ENCODE data around the gene EPS15.
A peak's percentile ranks its signal among the peaks of the same experiment; 100 is the strongest.

EPS15 gene

DNA sequence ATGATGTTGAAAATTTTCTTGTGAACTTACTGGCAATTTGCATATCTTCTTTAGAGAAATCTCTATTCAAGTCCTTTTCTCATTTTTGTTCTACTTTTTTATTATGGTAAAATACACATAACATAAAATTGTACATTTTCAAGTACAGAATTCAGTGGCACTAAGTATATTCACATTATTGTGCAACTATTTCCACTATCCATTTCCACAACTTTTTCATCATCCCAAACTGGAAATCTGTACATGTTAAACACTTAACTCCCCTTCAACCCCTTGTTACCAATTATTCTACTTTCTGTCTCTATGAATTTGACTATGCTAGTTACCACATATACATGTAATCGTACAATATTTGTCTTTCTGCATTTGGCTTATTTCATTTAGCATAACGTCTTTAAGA, 19.4 kb downstream of the EPS15 start:
- Histone ChIP-seq H3K4me2 (ENCODE audit: low read depth, low read length, poor library complexity, severe bottlenecking) (peak overlapping the region; percentile 15), H3K4me3 (ENCODE audit: insufficient read depth, low read length, poor library complexity, severe bottlenecking) (no peak overlapping the region)
- TF ChIP-seq, protein P1, sequence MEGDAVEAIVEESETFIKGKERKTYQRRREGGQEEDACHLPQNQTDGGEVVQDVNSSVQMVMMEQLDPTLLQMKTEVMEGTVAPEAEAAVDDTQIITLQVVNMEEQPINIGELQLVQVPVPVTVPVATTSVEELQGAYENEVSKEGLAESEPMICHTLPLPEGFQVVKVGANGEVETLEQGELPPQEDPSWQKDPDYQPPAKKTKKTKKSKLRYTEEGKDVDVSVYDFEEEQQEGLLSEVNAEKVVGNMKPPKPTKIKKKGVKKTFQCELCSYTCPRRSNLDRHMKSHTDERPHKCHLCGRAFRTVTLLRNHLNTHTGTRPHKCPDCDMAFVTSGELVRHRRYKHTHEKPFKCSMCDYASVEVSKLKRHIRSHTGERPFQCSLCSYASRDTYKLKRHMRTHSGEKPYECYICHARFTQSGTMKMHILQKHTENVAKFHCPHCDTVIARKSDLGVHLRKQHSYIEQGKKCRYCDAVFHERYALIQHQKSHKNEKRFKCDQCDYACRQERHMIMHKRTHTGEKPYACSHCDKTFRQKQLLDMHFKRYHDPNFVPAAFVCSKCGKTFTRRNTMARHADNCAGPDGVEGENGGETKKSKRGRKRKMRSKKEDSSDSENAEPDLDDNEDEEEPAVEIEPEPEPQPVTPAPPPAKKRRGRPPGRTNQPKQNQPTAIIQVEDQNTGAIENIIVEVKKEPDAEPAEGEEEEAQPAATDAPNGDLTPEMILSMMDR (IDR thresholded peaks at IDR 0.05; ENCODE audit: insufficient read depth, low read length, poor library complexity, severe bottlenecking) = no peak

DNA sequence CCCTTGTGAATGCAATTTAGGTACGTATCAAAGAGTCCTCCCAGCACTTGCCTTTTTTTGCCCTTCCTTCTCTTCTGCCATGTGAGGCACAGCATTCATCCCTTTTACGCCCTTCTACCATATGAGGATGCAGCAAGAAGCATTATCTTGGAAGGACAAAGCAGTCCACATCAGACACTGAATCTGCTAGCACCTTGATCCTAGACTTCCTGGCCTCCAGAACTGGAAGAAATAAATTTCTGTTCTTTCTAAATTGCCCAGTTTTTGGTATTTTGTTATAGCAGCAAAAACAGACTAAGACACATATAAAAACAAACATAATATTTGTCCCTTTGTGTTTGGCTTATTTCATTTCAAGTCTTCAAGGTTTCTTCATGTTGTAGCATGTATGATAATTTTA, 20.1 kb downstream of the EPS15 start:
- Histone ChIP-seq H3K9me3 (ENCODE audit: insufficient read depth, low read length) (no peaks in the 10 kb centered on the region), H3K27me3 (ENCODE audit: low read length) (no peaks in the 10 kb centered on the region), H3K9ac (ENCODE audit: low read length) (no peak overlapping the region), H3K79me2 (ENCODE audit: insufficient read depth, low read length) (peaks cover 74% of the 10 kb centered on the region), H3K9me2 (replicated peaks; ENCODE audit: insufficient read depth, low read length) (no peaks in the 10 kb centered on the region), H3K27ac (ENCODE audit: low read depth, low read length) (peak overlapping the region; percentile 35; the same call in 1 of the 2 replicates), H3K4me2 (ENCODE audit: low read depth, low read length, poor library complexity, severe bottlenecking) (peak overlapping the region; percentile 15), H3F3A (ENCODE audit: insufficient read depth) (peaks cover 29% of the 10 kb centered on the region), H4K20me1 (ENCODE audit: low read depth, low read length) (peaks cover 10% of the 10 kb centered on the region; the same call in 1 of the 2 replicates), H3K36me3 (ENCODE audit: low read length) (peaks cover 18% of the 10 kb centered on the region), H2AFZ (ENCODE audit: low read depth, low read length, severe bottlenecking) (no peak overlapping the region), H3K4me3 (ENCODE audit: insufficient read depth, low read length, poor library complexity, severe bottlenecking) (no peak overlapping the region)
- TF ChIP-seq EZH2phosphoT487 (conservative IDR thresholded peaks at IDR 0.05; ENCODE audit: low read length) = no peak
- TF ChIP-seq, protein P1 (IDR thresholded peaks at IDR 0.05; ENCODE audit: insufficient read depth, low read length, poor library complexity, severe bottlenecking) = no peak

More for the DNA sequence above, 19.4 kb downstream of the EPS15 start:
- Histone ChIP-seq H3K79me2 (ENCODE audit: insufficient read depth, low read length) (peaks cover 73% of the 10 kb centered on the region), H3K9me3 (ENCODE audit: insufficient read depth, low read length) (no peaks in the 10 kb centered on the region), H3K9ac (ENCODE audit: low read length) (no peak overlapping the region), H3F3A (ENCODE audit: insufficient read depth) (peaks cover 35% of the 10 kb centered on the region), H4K20me1 (ENCODE audit: low read depth, low read length) (peaks cover 10% of the 10 kb centered on the region; the same call in 1 of the 2 replicates), H3K27ac (ENCODE audit: low read depth, low read length) (peak overlapping the region; percentile 75; the same call in 1 of the 2 replicates), H3K27me3 (ENCODE audit: low read length) (no peaks in the 10 kb centered on the region), H2AFZ (ENCODE audit: low read depth, low read length, severe bottlenecking) (no peak overlapping the region), H3K36me3 (ENCODE audit: low read length) (peaks cover 18% of the 10 kb centered on the region), H3K9me2 (replicated peaks; ENCODE audit: insufficient read depth, low read length) (no peaks in the 10 kb centered on the region)

DNA sequence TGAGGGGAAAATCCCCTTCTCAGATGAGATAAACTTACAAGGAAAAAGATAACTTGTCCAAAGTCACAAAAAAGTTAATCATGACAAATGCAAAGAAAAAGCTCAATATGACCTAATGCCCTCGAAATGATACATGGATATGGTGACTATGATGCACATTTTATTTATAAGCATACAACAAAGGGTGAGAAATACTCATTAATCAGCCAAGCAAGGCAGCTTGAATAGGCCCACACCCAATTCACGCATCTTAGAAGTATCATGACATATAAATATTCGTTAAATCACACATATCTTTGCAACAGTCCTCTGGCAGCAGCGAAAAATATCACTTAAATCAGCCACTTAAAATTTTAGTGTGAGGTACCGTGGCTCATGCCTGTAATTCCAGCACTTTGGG, 21.7 kb downstream of the EPS15 start:
- Histone ChIP-seq H2AFZ (ENCODE audit: low read depth, low read length, severe bottlenecking) (no peak overlapping the region), H3K9me2 (replicated peaks; ENCODE audit: insufficient read depth, low read length) (no peaks in the 10 kb centered on the region), H3K79me2 (ENCODE audit: insufficient read depth, low read length) (peaks cover 70% of the 10 kb centered on the region), H3K27ac (ENCODE audit: low read depth, low read length) (peak overlapping the region; percentile 19; the same call in 1 of the 2 replicates), H4K20me1 (ENCODE audit: low read depth, low read length) (peaks cover 10% of the 10 kb centered on the region; the same call in 1 of the 2 replicates), H3F3A (ENCODE audit: insufficient read depth) (peaks cover 25% of the 10 kb centered on the region), H3K27me3 (ENCODE audit: low read length) (no peaks in the 10 kb centered on the region), H3K36me3 (ENCODE audit: low read length) (0 out of 2 replicates have a peak, but pooled peaks cover 11% of the 10 kb centered on the region), H3K4me2 (ENCODE audit: low read depth, low read length, poor library complexity, severe bottlenecking) (peak overlapping the region; percentile 30), H3K9me3 (ENCODE audit: insufficient read depth, low read length) (no peaks in the 10 kb centered on the region), H3K9ac (ENCODE audit: low read length) (no peak overlapping the region), H3K4me3 (ENCODE audit: insufficient read depth, low read length, poor library complexity, severe bottlenecking) (no peak overlapping the region)
- TF ChIP-seq, protein P1 (IDR thresholded peaks at IDR 0.05; ENCODE audit: insufficient read depth, low read length, poor library complexity, severe bottlenecking) = no peak
- TF ChIP-seq EZH2phosphoT487 (conservative IDR thresholded peaks at IDR 0.05; ENCODE audit: low read length) = no peak
